ENCODE results near the gene USF3. TPM values are rescaled to one million over a fixed set of nuclear protein-coding genes. Genes with fewer than 3 reads are reported as not detected.

The USF3 gene
- total and polyA plus RNA-seq, 3 donors from 2014 or later, result 8.6 to 25.4 (median 22.7) TPM

GRCh38 chr3:113730550-113730949, 34.1 kb upstream of the USF3 start:
- TF ChIP-seq CTCF (IDR thresholded peaks at IDR 0.05), result no peak
- no peak for TF ChIP-seq POLR2A (IDR thresholded peaks at IDR 0.05)
- H3K4me3 ChIP-seq, result no peak overlapping the region
- WGBS, 2 donors, result 82 to 87% methylated on average over 1 of the region's 1 CpG
- no peaks in the 10 kb centered on the region for H3K27me3 ChIP-seq
- H3K9me3 ChIP-seq, result no peaks in the 10 kb centered on the region
- no peaks in the 10 kb centered on the region for H3K4me1 ChIP-seq
- no peaks in the 10 kb centered on the region for H3K36me3 ChIP-seq (ENCODE audit: low read depth, missing control alignments)
- intact Hi-C loops (cut with DNase I; ENCODE audit: low total_unique reads), result no loop called here
- no peak for DNase-seq
- H3K27ac ChIP-seq, result no peak overlapping the region

- no peak for TF ChIP-seq POLR2A (IDR thresholded peaks at IDR 0.05)
- no peak for TF ChIP-seq CTCF (IDR thresholded peaks at IDR 0.05)
- 92 to 100% methylated on average over 2 of the region's 2 CpGs for WGBS, 2 donors
- Histone ChIP-seq H3K36me3 (ENCODE audit: low read depth, missing control alignments) (no peaks in the 10 kb centered on the region), H3K9me3 (no peaks in the 10 kb centered on the region), H3K4me1 (no peaks in the 10 kb centered on the region), H3K27me3 (no peaks in the 10 kb centered on the region), H3K4me3 (no peak overlapping the region), H3K27ac (no peak overlapping the region)
- intact Hi-C loops (cut with DNase I; ENCODE audit: low total_unique reads), result no loop called here
- DNase-seq, result no peak
These were observed 32.2 kb upstream of the USF3 start for GRCh38 chr3:113728661-113729060.

DNA sequence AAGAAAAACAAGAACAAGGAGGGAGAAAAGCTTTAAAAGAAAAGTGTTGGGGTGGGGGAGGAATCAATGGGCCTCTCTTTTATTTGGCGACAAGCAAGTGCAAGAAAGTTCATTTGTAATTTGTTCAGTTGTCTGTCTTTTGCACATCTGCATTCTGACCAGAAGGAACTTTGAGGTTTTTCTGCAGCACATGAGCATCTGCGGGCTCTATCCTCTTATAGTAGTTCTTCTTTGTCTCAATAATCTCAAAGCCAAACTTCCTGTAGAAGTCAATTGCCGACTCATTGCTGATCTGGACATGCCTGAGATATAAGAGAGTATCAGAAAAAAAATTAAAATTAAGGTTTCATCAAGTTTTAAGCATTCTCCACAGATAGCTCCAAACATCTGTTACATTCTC, 25.2 kb upstream of the USF3 start:
- Histone ChIP-seq H3K9me3 (no peaks in the 10 kb centered on the region), H3K27ac (no peak overlapping the region), H3K36me3 (ENCODE audit: low read depth, missing control alignments) (no peaks in the 10 kb centered on the region), H3K4me1 (peaks cover 3% of the 10 kb centered on the region), H3K27me3 (no peaks in the 10 kb centered on the region), H3K4me3 (no peak overlapping the region)
- intact Hi-C loops (cut with DNase I; ENCODE audit: low total_unique reads), result no loop called here
- TF ChIP-seq CTCF (IDR thresholded peaks at IDR 0.05) (no peak), POLR2A (IDR thresholded peaks at IDR 0.05) (no peak)
- DNase-seq, result no peak
- 77 to 78% methylated on average over 3 of the region's 3 CpGs for WGBS, 2 donors

- WGBS, 2 donors, result 70 to 79% methylated on average over 2 of the region's 2 CpGs
- intact Hi-C loops (cut with DNase I; ENCODE audit: low total_unique reads), result no loop called here
- DNase-seq, result no peak
- peaks cover 11% of the 10 kb centered on the region for H3K4me1 ChIP-seq
- H3K4me3 ChIP-seq, result no peak overlapping the region
- H3K27ac ChIP-seq, result no peak overlapping the region
- no peaks in the 10 kb centered on the region for H3K27me3 ChIP-seq
- no peaks in the 10 kb centered on the region for H3K36me3 ChIP-seq (ENCODE audit: low read depth, missing control alignments)
- no peaks in the 10 kb centered on the region for H3K9me3 ChIP-seq
- TF ChIP-seq POLR2A (IDR thresholded peaks at IDR 0.05) (no peak), CTCF (IDR thresholded peaks at IDR 0.05) (no peak)
These were observed 23.3 kb upstream of the USF3 start for GRCh38 chr3:113719758-113720157.

GRCh38 chr3:113719294-113719693, 22.9 kb upstream of the USF3 start:
- Histone ChIP-seq H3K36me3 (ENCODE audit: low read depth, missing control alignments) (no peaks in the 10 kb centered on the region), H3K27me3 (no peaks in the 10 kb centered on the region), H3K4me1 (peaks cover 11% of the 10 kb centered on the region), H3K9me3 (no peaks in the 10 kb centered on the region), H3K4me3 (no peak overlapping the region), H3K27ac (no peak overlapping the region)
- no peak for DNase-seq
- TF ChIP-seq CTCF (IDR thresholded peaks at IDR 0.05) (no peak), POLR2A (IDR thresholded peaks at IDR 0.05) (no peak)
- WGBS, 2 donors, result 87 to 98% methylated on average over 1 of the region's 1 CpG
- intact Hi-C loops (cut with DNase I; ENCODE audit: low total_unique reads), result no loop called here
